Umbilical cord (tissue), 2 donors: Measurements from ENCODE around the gene HCFC1. TPM values are rescaled to one million over a fixed set of nuclear protein-coding genes. Genes with fewer than 3 reads are reported as not detected.

ENCODE experiments used
- DNase-seq: peaks from one replicate; pipeline ENCODE4 v3.0.0-alpha.2; 2015; ENCODE audit warnings: low spot score
- total RNA-seq: library from RNA; depleted of rRNA; stranded (reverse); fragments of >200 nt; gene quantifications from one replicate; pipeline ENCODE4 v1.2.3, GENCODE V29; 2014; ENCODE audit warnings: low replicate concordance; ENCODE audit not compliant: insufficient read depth

HCFC1 gene
- total RNA-seq, 1 donor from 2014 or later: 7.2 TPM

- no peak for DNase-seq
Observed at GRCh38 chrX:153905481-153906095, 66.0 kb downstream of the HCFC1 start.

- DNase-seq: peak; percentile 45
Observed at GRCh38 chrX:153903991-153904957, 67.3 kb downstream of the HCFC1 start, which contains the start of gene AVPR2. TSS of gene AVPR2 (plus strand) at chrX:153904673. CDS start at chrX:153905146, 473 bp downstream.

DNA sequence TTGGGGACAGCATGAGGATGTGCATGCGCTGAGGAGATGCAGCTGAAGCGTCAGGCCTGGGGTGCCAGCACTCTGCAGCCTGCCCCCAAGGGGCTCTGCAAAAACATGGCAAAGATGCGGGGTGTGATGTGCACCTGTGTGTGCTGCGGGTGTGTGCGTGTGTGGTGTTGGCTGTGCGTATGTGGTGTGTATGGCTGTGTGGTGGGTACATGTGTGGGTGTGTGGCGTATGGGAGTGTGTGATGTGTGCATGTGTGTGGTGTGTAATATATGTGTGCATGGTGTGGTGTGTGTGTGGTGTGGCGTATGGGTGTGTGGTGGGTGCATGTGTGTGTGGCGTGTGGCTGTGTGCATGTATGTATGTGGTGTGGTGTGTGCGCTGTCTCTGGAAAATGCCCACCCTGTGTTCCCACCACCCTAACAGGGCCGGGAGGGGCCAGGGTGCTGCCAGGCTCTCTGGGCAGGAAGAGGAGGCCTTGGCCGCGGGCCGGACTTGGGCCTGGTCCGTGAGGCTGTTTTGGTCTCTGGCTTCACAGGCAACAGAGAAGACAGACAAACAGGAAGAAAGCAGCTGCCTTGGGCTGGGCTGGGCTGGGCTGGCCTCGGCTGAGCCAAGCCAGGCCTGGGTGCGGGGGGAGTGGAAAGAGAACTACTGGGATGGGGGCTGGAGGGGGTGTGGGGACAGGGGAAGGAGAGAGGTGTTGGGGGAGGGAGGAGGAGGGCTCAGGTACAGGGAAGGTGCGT lies 68.2 kb downstream of the HCFC1 start:
- DNase-seq: peak; percentile 48

DNA sequence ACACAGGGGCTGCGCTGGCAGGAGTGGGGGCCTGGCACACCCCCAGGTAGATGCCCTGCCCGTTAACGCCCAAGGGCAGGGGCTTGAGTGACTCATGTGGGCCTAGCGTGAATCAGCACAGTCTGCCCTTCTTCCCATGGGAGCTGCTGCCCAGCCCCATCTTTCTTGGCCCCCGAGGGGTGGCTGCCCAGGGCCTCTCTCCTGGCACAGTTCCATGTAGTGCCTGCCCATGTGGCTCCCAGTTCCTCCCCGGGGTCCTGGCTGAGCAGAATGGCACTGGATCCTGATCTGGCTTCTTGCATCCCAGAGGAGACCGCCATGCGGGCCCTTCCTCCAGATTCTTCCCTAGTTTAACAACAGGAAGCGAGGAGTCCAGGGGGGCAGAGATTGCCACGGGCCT lies 69.2 kb downstream of the HCFC1 start:
- DNase-seq: no peak

- no peak for DNase-seq
Observed at GRCh38 chrX:153901753-153902140, 69.9 kb downstream of the HCFC1 start.

DNA sequence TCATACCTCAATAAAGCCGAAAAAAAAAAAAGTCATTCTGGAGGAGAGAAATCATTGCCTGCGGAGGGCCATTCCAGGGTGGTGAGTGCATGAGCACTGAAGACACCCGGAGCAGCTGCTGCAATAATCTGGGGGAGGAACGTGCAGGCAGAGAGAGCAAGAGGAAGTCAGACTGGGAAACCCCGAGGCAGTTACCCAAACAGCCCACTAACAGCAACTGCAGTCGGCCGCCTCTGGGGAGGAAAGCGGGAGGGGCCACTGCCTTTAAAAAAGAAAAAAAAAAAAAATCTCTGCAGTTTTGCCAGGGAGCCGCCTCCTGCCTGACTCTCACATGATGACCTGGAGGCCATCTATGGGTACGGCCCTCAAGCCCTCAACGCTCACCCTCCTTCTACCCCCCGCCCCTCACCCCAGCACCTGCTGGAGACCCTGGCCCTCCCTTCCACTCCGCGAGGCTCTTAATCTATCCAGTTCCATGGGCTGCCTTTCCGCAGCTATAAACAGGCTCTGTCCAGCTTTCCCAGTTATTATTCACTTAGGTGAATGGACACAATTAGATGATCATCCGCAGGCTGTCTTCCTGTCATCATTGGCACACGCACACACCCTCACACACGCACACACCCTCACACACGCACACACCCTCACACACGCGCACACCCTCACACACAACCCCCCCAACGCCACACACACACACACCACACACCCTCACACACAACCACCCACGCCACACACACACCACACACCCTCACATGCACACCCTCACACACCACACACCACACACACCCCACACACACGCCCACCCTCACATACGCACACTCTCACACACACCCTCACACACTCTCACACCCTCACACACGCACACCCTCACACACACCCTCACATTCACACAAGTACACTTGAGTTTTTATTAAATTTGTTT lies 70.5 kb downstream of the HCFC1 start:
- peak; percentile 86 for DNase-seq

GRCh38 chrX:153897899-153898298 lies 73.7 kb downstream of the HCFC1 start:
- no peak for DNase-seq

Other genes with a start within 250 kb of the HCFC1 start
- 58.5 TPM for gene BCAP31, start 247.4 kb downstream of the HCFC1 start, total RNA-seq
- 15.6 TPM for gene ABCD1, start 247.0 kb downstream of the HCFC1 start, total RNA-seq
- 23.6 TPM for gene PLXNB3, start 207.6 kb downstream of the HCFC1 start, total RNA-seq
- gene SRPK3, start 190.8 kb downstream of the HCFC1 start, total RNA-seq: not detected
- gene IDH3G, start 177.4 kb downstream of the HCFC1 start, total RNA-seq: 17.1 TPM
- gene SSR4, start 177.2 kb downstream of the HCFC1 start, total RNA-seq: 135 TPM
- 7.7 TPM for gene PDZD4, start 141.3 kb downstream of the HCFC1 start, total RNA-seq
- gene L1CAM, start 85.6 kb downstream of the HCFC1 start, total RNA-seq: 18.8 TPM
- gene AVPR2, start 67.1 kb downstream of the HCFC1 start, total RNA-seq: 3.1 TPM
- 49.4 TPM for gene ARHGAP4, start 45.6 kb downstream of the HCFC1 start, total RNA-seq
- gene NAA10, start 36.8 kb downstream of the HCFC1 start, total RNA-seq: 4.1 TPM
- 11.1 TPM for gene RENBP, start 27.2 kb downstream of the HCFC1 start, total RNA-seq
- 140 TPM for gene TMEM187, start 936 bp upstream of the HCFC1 start, total RNA-seq
- gene IRAK1, start 48.1 kb upstream of the HCFC1 start, total RNA-seq: 43.1 TPM
- 18.8 TPM for gene MECP2, start 125.9 kb upstream of the HCFC1 start, total RNA-seq
- not detected for gene OPN1LW, start 172.4 kb upstream of the HCFC1 start, total RNA-seq
- not detected for gene OPN1MW, start 210.8 kb upstream of the HCFC1 start, total RNA-seq
- not detected for gene OPN1MW2, start 247.9 kb upstream of the HCFC1 start, total RNA-seq